HG02571 (cell line): Measurements from ENCODE around the gene RASEF.

Experiments used
- ATAC-seq: cut with Tn5 transposase; IDR thresholded peaks from one replicate; pipeline ENCODE4 v1.9.1; 2021; ENCODE audit warnings: mild to moderate bottlenecking, moderate library complexity; ENCODE audit not compliant: unreplicated experiment

Gene RASEF

GRCh38 chr9:83015897-83016296, 47.0 kb downstream of the RASEF start:
- ATAC-seq = no peak

- ATAC-seq = no peak
These were observed 48.9 kb downstream of the RASEF start for GRCh38 chr9:83013867-83014605.

DNA sequence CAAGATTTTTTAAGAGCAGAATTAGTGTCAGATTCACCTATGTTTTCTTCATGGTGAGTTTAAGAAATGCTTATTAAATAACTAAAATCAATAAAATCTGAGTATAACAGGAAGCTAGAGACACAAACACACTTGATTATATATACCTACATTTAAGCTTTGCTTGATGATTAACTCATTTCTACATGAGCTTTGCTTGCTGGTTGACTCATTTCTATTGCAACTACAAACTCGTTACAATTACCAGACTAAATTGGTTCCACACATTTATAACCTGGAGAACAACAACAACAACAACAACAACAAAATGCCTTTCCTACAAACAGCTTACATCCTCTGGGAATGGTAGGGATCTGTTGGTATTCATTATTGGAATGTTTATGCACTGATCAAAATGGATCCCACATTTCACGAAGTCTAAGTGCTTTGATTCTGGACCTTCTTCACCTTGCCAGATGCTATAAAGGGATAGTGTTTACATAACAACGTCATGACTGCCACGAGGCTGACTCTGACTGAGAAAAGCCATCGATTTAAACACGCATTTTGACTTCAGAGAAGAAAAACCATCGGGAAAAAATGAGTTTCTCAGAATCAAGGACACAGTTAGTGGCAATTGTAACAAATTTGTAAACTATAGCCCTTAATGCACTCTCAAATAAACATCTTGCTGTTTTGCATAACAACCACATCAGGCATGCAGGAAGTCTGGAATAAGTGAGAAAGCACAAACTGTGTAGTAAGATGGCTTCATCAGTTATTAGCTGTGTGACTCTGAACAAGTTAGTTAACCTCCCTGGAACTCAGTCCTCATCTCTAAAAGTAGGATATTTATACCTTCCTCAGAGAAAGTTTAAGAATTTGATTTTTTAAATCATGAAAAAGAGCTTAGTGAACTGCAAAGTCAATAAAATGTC, 49.8 kb downstream of the RASEF start:
- no peak for ATAC-seq

GRCh38 chr9:83012168-83012921, 50.6 kb downstream of the RASEF start:
- no peak for ATAC-seq

- ATAC-seq = no peak
These were observed 51.3 kb downstream of the RASEF start for GRCh38 chr9:83011611-83012010.

DNA sequence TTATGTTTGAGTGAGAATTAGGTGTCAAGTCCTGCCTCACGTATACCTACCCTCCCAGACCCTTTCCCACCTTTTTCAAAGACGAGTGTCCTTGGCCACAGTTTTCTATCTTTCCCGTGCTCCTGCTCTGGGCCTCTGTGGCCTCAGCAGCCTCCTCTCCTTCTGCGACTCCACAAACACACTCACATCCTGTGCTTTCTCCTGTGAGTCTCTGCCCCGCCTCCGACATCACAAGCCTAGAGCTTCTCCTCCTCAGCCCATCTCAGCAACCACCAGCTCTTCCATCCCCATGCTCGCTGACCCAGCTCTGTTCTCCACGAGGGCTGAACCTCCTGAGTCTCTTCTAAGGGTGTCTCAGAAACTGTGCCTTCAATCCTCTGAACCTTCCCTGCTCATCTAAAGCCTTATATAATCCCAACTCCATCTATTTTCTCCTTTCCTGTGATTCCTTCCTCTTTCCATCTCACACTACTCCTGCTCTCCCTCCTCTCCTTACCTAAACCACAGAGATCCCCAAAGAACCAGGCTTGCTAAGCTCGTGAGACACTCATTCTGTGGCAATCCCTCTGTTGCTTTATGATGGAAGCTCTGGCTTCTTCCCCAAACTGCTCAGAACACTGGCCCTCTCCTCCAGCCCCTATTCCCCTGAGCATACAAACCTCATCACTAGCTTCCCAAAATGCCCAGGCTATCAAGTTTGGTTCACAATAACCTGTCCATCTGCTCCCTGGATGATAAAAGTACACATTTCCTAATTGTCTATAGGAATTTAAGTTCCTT, 55.2 kb downstream of the RASEF start:
- no peak for ATAC-seq

GRCh38 chr9:83006378-83006777, 56.6 kb downstream of the RASEF start:
- ATAC-seq = no peak

DNA sequence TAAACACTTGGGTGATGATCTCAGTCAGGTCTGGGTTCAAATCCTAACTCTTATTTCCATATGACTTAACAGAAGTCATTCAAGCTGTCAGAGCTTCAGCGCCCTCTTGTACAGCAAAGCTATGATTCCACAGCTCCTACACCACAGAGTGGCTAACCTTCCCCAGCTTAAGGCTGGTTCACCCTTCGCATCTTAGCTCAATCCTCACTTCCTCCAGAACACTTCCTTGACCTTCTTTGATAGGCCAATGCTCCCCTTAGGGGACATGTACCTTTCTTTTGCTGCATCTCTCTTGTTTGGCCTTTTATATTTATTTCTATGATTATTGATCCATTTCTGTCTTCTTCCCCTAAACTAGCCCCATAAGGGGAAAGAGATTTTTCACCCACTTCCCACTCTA, 57.0 kb downstream of the RASEF start:
- ATAC-seq = no peak

GRCh38 chr9:83005361-83005760, 57.6 kb downstream of the RASEF start:
- no peak for ATAC-seq

DNA sequence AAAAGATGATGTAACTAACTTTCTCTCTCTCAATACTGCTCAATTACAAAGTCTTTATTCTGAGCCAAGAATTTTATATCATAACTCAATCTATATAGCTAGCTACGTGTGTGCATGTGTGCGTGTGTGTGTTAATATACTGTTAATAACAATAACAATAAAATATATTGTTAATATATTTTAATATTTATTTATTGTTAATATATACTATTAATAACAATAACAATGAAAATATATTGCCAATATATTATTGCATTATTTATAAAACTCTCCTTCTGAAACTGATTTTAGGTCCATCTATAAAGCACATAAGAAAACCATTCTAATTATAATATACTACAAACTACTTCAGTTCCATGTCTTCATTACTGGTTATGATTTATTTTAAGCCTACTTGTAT, 60.6 kb downstream of the RASEF start:
- ATAC-seq = no peak

GRCh38 chr9:83000765-83001164, 62.2 kb downstream of the RASEF start:
- no peak for ATAC-seq

DNA sequence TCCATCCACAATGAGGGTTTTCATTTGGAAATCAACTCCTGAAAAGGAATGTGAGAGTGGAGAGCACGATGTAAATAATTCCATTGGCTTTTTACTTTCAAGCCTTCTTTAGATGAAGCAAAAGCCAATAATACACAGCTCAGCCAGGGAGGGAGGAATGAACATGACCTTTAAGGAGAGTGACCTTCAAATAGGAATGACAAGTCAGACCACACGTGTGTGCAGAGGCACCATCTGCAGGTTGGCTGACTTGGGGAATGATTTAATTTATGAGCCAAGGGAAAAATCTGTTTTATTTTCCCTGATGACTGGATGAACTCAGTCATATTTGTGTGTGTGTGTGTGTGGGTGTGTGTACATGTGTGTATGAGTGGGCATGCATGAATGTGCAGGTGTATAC, 64.5 kb downstream of the RASEF start:
- no peak for ATAC-seq

DNA sequence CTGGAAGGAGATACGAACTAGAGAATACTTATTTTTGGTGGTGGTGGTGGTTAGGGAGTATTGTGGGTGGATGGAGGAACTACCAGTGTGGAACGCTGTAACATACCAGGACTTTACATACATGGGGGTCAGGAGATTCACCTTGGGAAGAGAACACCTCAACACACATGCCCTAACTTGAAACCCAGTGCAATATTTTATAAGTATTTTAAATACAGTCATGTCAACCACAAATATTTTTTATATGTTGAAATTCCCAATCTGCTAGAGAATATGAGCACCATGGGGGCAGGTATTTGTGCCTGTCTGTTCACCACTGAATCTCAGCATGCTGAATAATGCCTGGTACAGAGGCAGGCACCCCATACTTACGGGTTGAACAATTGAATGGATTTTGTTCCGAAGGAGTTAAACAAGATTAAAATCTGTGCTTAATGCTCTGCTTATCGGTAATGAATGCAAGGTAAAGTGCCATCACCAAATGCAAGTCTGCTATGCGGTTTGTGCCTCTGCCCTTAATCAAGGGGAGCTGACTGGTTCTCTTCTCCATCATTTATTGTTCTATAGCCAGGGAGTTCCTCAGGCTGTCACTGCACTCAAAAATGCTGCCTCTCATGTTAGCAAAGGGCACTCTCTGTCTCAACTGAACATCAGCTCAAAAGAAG, 65.3 kb downstream of the RASEF start:
- no peak for ATAC-seq

DNA sequence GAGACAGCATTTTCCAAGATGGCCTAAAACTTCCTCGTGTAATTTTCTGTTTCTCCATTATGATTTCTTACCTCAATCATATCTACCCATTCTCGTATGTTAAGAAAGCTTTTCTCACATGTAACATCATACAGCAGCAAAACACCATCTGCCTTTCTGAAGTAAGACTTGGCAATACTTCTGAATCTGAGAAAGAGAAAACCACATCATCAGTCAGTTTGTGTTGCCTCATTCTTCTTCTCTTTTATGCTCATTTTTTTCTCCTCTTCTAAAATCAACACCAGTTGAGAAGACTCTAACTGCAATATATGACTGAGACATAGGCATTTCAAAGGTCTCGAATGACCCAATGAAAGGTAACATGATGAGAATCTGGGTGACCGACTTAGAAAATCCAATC, 66.0 kb downstream of the RASEF start:
- no peak for ATAC-seq

DNA sequence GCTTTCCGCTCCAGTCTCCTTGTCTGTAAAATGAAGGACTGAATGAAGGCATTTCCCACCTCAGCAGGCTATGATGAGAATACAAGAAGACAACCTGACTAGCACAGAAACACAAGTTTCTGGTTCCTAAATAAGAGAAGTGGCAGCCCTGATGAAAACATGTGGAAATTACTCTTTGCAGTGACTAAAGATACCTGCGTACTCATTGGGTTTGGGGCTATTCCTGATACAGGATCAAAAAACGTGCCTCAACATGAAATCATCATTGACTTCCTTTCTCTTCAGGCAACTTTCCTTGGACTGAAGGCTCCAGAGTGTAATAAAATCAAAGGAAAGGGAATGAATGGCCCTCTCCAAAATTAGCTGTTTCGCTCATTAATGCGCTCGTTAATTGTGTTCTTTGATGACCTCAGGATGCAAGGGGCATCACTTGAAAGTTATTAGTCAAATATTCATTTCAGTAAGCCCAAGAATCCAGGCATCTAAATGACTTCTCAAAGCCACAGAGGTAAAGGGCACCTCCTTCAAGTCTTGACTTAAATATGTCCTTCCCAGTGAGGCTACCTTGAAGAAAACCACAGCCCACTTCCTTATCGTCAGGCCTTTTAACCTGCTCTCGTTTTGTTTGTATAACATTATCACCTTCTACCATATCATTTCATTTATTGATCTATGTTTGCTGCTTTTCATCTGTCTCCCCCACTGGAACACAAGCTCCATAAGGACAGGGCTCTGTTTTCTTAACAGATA, 68.9 kb downstream of the RASEF start:
- ATAC-seq = no peak

DNA sequence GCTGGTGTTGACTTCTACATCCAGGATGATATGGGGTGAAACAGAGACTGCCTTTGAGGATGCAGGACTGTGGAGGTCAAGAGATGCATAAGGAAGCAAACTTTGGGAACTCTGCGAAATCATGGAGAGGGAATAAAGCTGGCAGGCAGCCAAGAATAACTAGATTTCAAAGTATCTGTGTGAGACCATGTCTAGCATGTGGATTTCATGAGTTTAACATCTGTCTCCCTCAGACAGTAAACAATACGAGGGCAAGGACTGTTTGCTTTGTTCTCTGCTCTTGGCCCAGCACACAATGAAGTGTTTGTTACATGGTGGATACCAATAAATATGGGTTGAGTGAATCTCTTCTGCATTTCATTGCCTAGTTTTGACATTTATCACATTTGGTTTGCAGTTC, 71.3 kb downstream of the RASEF start:
- ATAC-seq = no peak

DNA sequence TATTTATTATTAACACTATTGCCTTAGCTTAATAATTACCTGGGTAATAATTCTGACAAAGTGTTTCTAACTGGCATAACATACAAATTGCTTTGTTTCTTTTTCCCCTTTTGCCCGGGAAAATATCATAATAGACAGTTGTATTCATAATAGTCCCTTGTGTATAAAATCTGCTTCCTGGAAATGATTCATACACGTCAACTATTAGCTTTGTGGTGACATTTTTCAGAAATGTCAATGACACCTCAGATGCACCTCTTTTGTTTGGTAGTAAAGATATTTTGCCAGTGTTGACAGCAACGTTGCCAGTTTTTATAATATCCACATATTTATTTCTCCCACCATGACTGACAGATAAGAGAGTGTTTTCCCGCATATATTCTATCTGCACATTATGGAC, 73.0 kb downstream of the RASEF start:
- ATAC-seq = no peak

DNA sequence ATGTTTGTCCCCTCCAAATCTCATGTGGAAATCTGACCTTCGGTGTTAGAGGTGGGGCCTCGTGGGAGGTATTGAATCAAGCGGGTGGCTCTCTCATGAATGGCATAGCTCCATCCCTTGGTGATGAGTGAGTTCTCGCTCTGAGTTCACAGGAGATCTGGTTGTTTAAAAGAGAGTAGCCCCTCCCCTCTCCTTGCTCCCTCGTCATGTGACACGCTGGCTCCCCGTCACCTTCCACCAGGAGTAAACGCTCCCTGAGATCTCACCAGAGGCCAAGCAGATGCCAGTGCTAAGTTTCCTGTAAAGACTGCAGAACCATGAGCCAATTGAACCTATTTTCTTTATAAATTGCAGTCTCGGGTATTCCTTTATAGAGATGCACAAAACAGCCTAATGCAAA, 74.5 kb downstream of the RASEF start:
- ATAC-seq = no peak

DNA sequence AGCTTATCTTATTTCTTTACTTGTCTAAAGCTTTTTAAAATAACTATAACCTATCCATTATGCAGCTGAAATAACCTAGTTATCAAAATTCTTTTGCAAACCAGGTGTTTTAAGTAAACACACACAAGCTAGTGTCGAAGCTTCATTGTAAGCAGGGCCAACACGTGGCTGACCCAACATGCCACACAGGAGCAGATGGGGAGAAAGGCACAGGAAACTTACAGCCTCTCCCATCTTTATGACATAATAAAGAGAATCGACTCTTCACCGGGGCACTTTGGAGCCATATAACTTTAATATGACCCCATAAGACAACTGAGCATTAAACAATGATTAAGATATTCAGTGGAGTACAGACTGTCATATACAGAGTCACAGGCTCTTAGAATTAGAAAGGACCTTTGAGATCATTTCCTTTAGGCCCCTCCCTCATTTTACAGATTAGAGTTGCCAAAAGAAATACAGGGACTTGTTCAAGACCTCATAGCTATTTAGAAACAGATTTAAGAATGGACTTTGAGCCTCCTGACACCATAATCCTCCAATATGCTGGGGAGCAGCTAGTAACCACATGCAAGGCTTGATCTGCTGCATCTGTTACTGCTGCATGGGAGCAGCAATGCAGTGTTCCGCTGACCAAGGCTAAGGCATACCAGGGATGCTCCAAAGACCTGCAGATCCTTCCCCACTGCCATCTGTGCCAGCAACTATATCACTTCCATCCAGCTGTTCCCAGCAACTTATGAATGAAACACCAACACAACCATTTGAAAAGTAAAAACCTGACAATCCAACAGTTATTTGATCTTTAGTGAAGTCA, 75.4 kb downstream of the RASEF start:
- ATAC-seq = no peak
